Transverse colon (tissue), 4 donors: ENCODE data around the gene GMPR2.

Source experiments
- CTCF ChIP-seq, 5 experiments: fragments of 200-600 bp in 3 of 5; fragments of 450-650 bp in 2 of 5; sonication (generic) in 3 of 5; IDR thresholded peaks; 1 replicate in 2 of 5; 2 replicates in 3 of 5; pipeline ENCODE4 v1.5.1; 2016 to 2017; ENCODE audit warnings: antibody characterized with exemption in 5 of 5, inconsistent platforms in 3 of 5, mild to moderate bottlenecking in 2 of 5, moderate library complexity in 1 of 5
- EP300 ChIP-seq: sonication (generic); formaldehyde crosslinking; IDR thresholded peaks from one replicate; pipeline ENCODE4 v1.6.1; 2017; ENCODE audit warnings: antibody characterized with exemption, low read depth
- POLR2A ChIP-seq: fragments of 450-650 bp; IDR thresholded peaks from one replicate; pipeline ENCODE4 v1.6.1; 2016; ENCODE audit warnings: antibody characterized with exemption, mild to moderate bottlenecking, moderate library complexity
- POLR2AphosphoS5 ChIP-seq, 3 donors: sonication (generic); formaldehyde crosslinking; IDR thresholded peaks; one replicate each; pipeline ENCODE4 v1.6.1; 2016; ENCODE audit warnings: antibody characterized with exemption in 3 of 3

DNA sequence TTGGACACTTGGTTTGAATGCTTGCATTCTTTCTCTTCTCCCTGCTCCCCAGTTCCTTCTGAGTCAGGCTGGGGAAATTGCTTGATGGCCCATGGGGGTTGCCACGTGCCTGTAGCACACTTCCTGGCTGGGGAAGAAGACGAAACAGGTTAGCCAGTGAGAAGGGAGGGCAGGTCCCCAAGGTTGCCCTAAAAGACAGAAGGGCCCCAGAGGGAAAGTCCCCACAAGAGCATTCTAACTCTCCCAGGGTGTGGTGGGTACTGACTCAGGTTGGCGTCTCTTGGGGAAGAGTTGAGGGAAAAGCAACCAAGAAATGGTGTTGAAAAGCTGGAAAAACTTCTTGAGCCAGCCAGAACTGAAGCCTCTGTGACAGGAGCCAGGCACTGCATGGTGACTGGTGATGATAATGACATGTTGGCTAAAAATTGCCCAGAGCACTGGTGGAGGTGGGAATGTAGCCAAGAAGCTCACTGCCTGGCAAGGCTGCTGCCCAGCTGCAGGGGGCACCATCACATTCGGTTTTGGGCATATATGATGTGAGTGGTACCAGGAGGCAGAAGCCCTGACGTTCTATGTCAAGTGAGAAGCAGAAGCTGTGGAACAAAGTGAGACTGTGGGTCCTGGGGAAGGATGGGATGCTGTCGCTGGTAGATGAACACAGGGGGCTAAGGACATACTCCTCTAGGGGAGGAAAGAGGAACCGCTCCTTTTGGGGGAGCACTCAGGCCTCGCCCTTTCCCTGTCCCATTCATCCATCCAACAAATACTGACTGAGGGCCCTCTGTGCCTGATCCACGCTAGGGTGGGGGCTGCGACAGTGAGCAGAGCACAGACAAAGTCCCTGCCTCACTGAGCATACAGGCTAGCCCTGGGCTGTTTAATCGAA is 46.8 kb downstream of the GMPR2 start:
- no peak for TF ChIP-seq CTCF (IDR thresholded peaks at IDR 0.05)
- TF ChIP-seq POLR2AphosphoS5 (IDR thresholded peaks at IDR 0.05): no peak
- TF ChIP-seq POLR2A: no peak
- TF ChIP-seq EP300: no peak
